Endothelial cell of umbilical vein (primary cell): Measurements from ENCODE around the gene POGLUT3. TPM values are rescaled to one million over a fixed set of nuclear protein-coding genes. Genes with fewer than 3 reads are reported as not detected.

ENCODE experiments used
- BruUV-seq: library from RNA; stranded (reverse); fragments of 400-500 nt; replicated peaks from 2 replicates; lab custom pipeline; 2021; lab: Mats Ljungman, UMichigan
- CTCF ChIA-PET: fragments of 300-600, 350-600 bp; sonication (Branson Sonifier 250); formaldehyde crosslinking; loops from one replicate; lab custom pipeline; 2021; ENCODE audit warnings: antibody characterized with exemption, inconsistent platforms; lab: Charles Lee
- POLR2A ChIA-PET: fragments of 300-600, 350-600 bp; sonication (Branson Sonifier 250); formaldehyde crosslinking; loops from one replicate; lab custom pipeline; 2021; ENCODE audit warnings: antibody characterized with exemption, inconsistent platforms; lab: Charles Lee
- DNase-seq: peaks from one replicate; pipeline ENCODE4 v3.0.0-alpha.2; 2011; ENCODE audit warnings: low read depth, low spot score
- FAIRE-seq: peaks from 2 replicates; lab custom pipeline; 2011; peaks lifted over from hg19 to GRCh38; lab: Jason Lieb, UNC
- H2AFZ ChIP-seq: 2 replicates; pipeline ENCODE4 v1.6.0; 2012; ENCODE audit warnings: low read depth, low read length, control low read depth, inconsistent platforms
- H3K27ac ChIP-seq: 2 replicates; pipeline ENCODE4 v1.5.1; 2011; ENCODE audit warnings: low read depth, mild to moderate bottlenecking, control low read depth, low read length, moderate library complexity; ENCODE audit not compliant: insufficient read depth
- H3K27me3 ChIP-seq, 2 experiments: 2 replicates each; pipeline versions ENCODE4 v1.6.0 to v1.6.1; 2011; ENCODE audit warnings: low read length in 2 of 2, mixed read lengths in 1 of 2; ENCODE audit not compliant: control insufficient read depth in 2 of 2, insufficient read depth in 2 of 2
- H3K36me3 ChIP-seq, 2 experiments: 2 replicates in 1 of 2; 3 replicates in 1 of 2; pipeline ENCODE4 v1.5.1; 2011; ENCODE audit warnings: low read length in 2 of 2, mild to moderate bottlenecking in 1 of 2, moderate library complexity in 1 of 2; ENCODE audit not compliant: control insufficient read depth in 2 of 2, insufficient read depth in 2 of 2; ENCODE audit errors: extremely low read depth in 1 of 2
- H3K4me1 ChIP-seq: 3 replicates; pipeline ENCODE4 v1.5.1; 2011; ENCODE audit warnings: mild to moderate bottlenecking, low read length; ENCODE audit not compliant: control insufficient read depth, insufficient read depth; ENCODE audit errors: extremely low read depth
- H3K4me2 ChIP-seq: 2 replicates; pipeline ENCODE4 v1.6.1; 2011; ENCODE audit warnings: low read length, control low read depth, mixed read lengths; ENCODE audit not compliant: insufficient read depth
- H3K4me3 ChIP-seq, 3 experiments: fragments of 200-600 bp in 1 of 3; sonication (generic), shearing (Covaris generic) in 1 of 3; replicated peaks in 1 of 3; 2 replicates each; pipeline ENCODE4 v1.5.1; 2011 to 2016; ENCODE audit warnings: control low read depth in 3 of 3, low read length in 3 of 3, mild to moderate bottlenecking in 2 of 3, inconsistent platforms in 1 of 3, low read depth in 1 of 3, moderate library complexity in 1 of 3; ENCODE audit not compliant: insufficient read depth in 1 of 3
- H3K79me2 ChIP-seq: 2 replicates; pipeline ENCODE4 v1.6.0; 2012; ENCODE audit warnings: low read length, inconsistent platforms; ENCODE audit not compliant: control insufficient read depth, insufficient read depth
- H3K9ac ChIP-seq: replicated peaks from 2 replicates; pipeline ENCODE3; 2011; ENCODE audit warnings: low read length, control low read depth; ENCODE audit not compliant: insufficient read depth; ENCODE audit errors: extremely low read depth
- H3K9me1 ChIP-seq: replicated peaks from 3 replicates; pipeline ENCODE4 v1.6.0; 2011; ENCODE audit warnings: mild to moderate bottlenecking, low read length; ENCODE audit not compliant: control insufficient read depth, insufficient read depth; ENCODE audit errors: extremely low read depth
- H3K9me3 ChIP-seq: replicated peaks from 2 replicates; pipeline ENCODE4 v1.5.1; 2012; ENCODE audit warnings: low read length, inconsistent platforms; ENCODE audit not compliant: control insufficient read depth, insufficient read depth
- H4K20me1 ChIP-seq: replicated peaks from 2 replicates; pipeline ENCODE3; 2011; ENCODE audit warnings: mild to moderate bottlenecking, low read length; ENCODE audit not compliant: control insufficient read depth, insufficient read depth; ENCODE audit errors: extremely low read depth
- EZH2 ChIP-seq: IDR thresholded peaks from 2 replicates; pipeline ENCODE4 v1.6.1; 2012; ENCODE audit warnings: borderline replicate concordance, low read depth, mild to moderate bottlenecking, moderate library complexity, low read length, inconsistent platforms; ENCODE audit not compliant: severe bottlenecking
- FOS ChIP-seq: IDR thresholded peaks from 2 replicates; pipeline ENCODE4 v1.6.1; 2011; ENCODE audit warnings: mild to moderate bottlenecking, low read length, moderate library complexity, borderline replicate concordance; ENCODE audit not compliant: insufficient read depth
- GATA2 ChIP-seq: IDR thresholded peaks from 2 replicates; pipeline ENCODE4 v1.7.0; 2011; ENCODE audit warnings: low read depth, mild to moderate bottlenecking, moderate library complexity, mixed read lengths, low read length; ENCODE audit not compliant: insufficient read length, insufficient read depth
- JUN ChIP-seq: IDR thresholded peaks from 2 replicates; pipeline ENCODE4 v1.6.1; 2011; ENCODE audit warnings: borderline replicate concordance, low read depth; ENCODE audit not compliant: insufficient read length, insufficient read depth
- MYC ChIP-seq: IDR thresholded peaks from one replicate; pipeline ENCODE4 v1.6.1; 2011; ENCODE audit warnings: mild to moderate bottlenecking, low read depth, low read length
- POLR2A ChIP-seq: IDR thresholded peaks from 2 replicates; pipeline ENCODE4 v1.6.1; 2012; ENCODE audit warnings: low read depth, mild to moderate bottlenecking, control low read depth, low read length
- POLR2AphosphoS5 ChIP-seq: IDR thresholded peaks from 2 replicates; pipeline ENCODE4 v1.6.1; 2012; ENCODE audit warnings: low read depth, mild to moderate bottlenecking, control low read depth, low read length, moderate library complexity; ENCODE audit not compliant: insufficient read depth
- dilution Hi-C: fragments of 300-500 bp; cut with MboI; formaldehyde crosslinking; loops from one replicate; pipeline ENCODE4 v1.15.0; 2019; ENCODE audit warnings: low sequenced_read_pairs; ENCODE audit not compliant: extremely low pct_ligation_motif_present
- intact Hi-C: fragments of 100-400 bp; cut with micrococcal nuclease; formaldehyde crosslinking; loops from one replicate; pipeline ENCODE4 v1.10.0; 2022
- polyA plus RNA-seq, 4 experiments: library from polyadenylated mRNA; depleted of rRNA in 3 of 4; stranded (reverse) in 3 of 4; unstranded in 1 of 4; fragments of >200 nt; gene quantifications; 2 replicates each; pipeline versions ENCODE4 v1.2.1 to v1.2.3, GENCODE V29; 2011 to 2012; ENCODE audit warnings: missing spikeins in 1 of 4
- total RNA-seq: library from RNA; stranded (reverse); gene quantifications from 2 replicates; pipeline ENCODE4 v1.2.3, GENCODE V29; 2021
- TF ChIP-seq, protein P1 (sequence below): IDR thresholded peaks from 2 replicates; pipeline ENCODE4 v1.6.1; 2011; ENCODE audit not compliant: insufficient read depth, insufficient read length
- TF ChIP-seq, protein P2 (sequence below), 2 donors: IDR thresholded peaks; 1 replicate in 1 of 2; 2 replicates in 1 of 2; pipeline ENCODE4 v1.5.1; 2011; ENCODE audit warnings: low read length in 2 of 2, mild to moderate bottlenecking in 2 of 2, moderate library complexity in 2 of 2, control low read depth in 1 of 2, inconsistent platforms in 1 of 2, low read depth in 1 of 2; ENCODE audit not compliant: insufficient read depth in 1 of 2; ENCODE audit errors: extremely low read depth in 1 of 2

Gene POGLUT3
- total and polyA plus RNA-seq, 2 donors (not counting 3 experiments of a cell fraction or from before 2014, with no cell fraction given): 14.3 to 46.4 TPM

DNA sequence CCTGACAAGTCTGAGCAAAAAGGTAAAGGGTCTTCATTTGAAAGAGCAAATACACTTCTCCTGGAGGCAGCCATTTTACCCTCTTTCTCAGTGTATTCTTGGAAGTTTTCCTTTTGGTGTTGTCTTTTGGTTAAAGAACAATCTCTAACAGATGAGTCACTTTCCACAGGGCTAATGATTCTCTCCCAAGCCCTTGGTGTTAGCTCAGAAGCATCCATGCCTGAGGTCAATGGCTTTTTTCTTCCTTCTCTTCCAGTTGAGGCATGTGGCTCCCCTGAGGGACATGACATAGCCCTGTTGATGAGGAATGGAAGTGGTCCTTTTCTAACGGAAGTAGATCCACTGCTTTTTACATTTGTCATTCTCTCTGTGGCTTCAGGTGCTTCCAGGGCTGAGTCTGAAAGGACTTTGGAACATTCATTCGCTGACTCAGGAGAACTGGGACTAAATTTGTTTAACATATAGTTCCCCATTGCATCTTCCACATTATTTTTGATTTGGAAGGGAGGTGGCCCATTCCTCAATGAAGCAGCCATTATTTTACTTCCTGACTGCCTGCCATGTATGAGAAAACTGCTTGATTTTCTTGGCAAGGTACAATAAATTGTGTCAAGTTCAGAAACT lies 13.8 kb upstream of the POGLUT3 start:
- no peak overlapping the region for H3K4me3 ChIP-seq
- TF ChIP-seq EZH2: no peak
- DNase-seq: no peak
- H3K4me1 ChIP-seq: no peaks in the 10 kb centered on the region
- H3K9me1 ChIP-seq: no peaks in the 10 kb centered on the region
- H3K9ac ChIP-seq: no peak overlapping the region
- dilution Hi-C loops: no loop called here
- H3K27ac ChIP-seq: no peak overlapping the region
- H3K36me3 ChIP-seq: no peaks in the 10 kb centered on the region
- intact Hi-C loops: no loop called here
- H3K79me2 ChIP-seq: no peaks in the 10 kb centered on the region
- H3K4me2 ChIP-seq: no peak overlapping the region
- H4K20me1 ChIP-seq: no peaks in the 10 kb centered on the region
- no peak overlapping the region for H2AFZ ChIP-seq
- peaks cover 11 to 13% of the 10 kb centered on the region in 2 experiments for H3K27me3 ChIP-seq
- ChIA-PET POLR2A (no interaction called here), CTCF (no interaction called here)
- FAIRE-seq: no peak
- no TSS peak for BruUV-seq
- H3K9me3 ChIP-seq: no peaks in the 10 kb centered on the region

DNA sequence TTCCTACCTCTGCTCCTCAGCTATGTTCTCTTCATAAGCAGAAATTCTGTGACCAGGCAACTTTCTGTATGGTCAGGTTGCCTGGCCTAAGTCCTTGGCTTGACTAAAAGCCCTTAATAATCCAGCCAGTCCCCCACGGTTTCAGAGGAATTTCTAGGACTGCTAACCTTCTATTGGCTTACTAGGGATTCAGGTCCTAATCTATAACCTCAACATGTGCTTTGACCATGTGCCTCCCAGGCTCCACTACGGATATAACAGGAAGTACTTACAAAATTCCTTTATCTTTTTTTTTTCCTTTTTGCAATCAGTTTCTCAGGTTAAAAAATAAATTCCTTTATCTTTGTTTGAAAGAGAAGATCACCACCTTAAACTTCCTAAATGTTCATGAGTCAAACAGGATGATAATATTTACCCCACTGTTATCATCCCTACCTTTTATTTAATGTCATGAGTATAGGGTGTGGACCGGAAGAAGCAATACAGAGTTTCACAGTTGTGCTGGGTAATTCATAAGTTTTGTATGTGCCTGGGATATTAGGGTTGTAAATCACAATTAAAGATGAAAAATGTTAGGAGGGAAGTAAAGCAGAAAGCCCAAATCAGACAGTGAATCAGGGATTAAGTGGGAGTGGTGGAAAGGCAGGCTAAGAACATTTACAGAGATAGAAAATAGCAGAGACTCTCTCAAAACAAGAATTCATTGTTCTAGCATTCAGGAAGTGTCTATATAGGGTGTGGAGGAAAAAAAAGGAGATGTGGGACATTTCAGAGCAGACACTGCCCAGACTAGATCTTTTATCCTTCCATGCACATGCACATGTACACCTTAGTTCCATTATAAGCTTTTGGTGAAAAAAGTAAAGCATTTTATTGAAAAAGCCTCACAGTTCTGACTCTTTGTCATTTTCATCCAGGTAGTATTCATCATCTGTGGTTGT lies 10.7 kb upstream of the POGLUT3 start:
- no peak overlapping the region for H3K27ac ChIP-seq
- DNase-seq (no peak), FAIRE-seq (no peak)
- no peak overlapping the region for H3K4me2 ChIP-seq
- no peaks in the 10 kb centered on the region for H3K4me1 ChIP-seq
- H3K27me3 ChIP-seq: peaks cover 7 to 11% of the 10 kb centered on the region in 2 experiments
- no peaks in the 10 kb centered on the region for H3K36me3 ChIP-seq
- no peak overlapping the region for H2AFZ ChIP-seq
- intact Hi-C loops: no loop called here
- H3K4me3 ChIP-seq: no peak overlapping the region
- no TSS peak for BruUV-seq
- no peaks in the 10 kb centered on the region for H3K79me2 ChIP-seq
- no peaks in the 10 kb centered on the region for H4K20me1 ChIP-seq
- ChIA-PET POLR2A (no interaction called here), CTCF (interaction anchor here (0.8 kb wide), 1 partner anchor 36 kb away, joined by 3 read pairs; no protein-coding TSS in a partner anchor)
- H3K9me3 ChIP-seq: no peaks in the 10 kb centered on the region
- no peaks in the 10 kb centered on the region for H3K9me1 ChIP-seq
- dilution Hi-C loops: no loop called here
- TF ChIP-seq POLR2A: no peak
- TF ChIP-seq FOS: no peak
- TF ChIP-seq EZH2: no peak
- TF ChIP-seq JUN: no peak
- TF ChIP-seq MYC: no peak
- TF ChIP-seq, protein P1, sequence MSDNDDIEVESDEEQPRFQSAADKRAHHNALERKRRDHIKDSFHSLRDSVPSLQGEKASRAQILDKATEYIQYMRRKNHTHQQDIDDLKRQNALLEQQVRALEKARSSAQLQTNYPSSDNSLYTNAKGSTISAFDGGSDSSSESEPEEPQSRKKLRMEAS: no peak
- TF ChIP-seq POLR2AphosphoS5: no peak
- TF ChIP-seq, protein P2, sequence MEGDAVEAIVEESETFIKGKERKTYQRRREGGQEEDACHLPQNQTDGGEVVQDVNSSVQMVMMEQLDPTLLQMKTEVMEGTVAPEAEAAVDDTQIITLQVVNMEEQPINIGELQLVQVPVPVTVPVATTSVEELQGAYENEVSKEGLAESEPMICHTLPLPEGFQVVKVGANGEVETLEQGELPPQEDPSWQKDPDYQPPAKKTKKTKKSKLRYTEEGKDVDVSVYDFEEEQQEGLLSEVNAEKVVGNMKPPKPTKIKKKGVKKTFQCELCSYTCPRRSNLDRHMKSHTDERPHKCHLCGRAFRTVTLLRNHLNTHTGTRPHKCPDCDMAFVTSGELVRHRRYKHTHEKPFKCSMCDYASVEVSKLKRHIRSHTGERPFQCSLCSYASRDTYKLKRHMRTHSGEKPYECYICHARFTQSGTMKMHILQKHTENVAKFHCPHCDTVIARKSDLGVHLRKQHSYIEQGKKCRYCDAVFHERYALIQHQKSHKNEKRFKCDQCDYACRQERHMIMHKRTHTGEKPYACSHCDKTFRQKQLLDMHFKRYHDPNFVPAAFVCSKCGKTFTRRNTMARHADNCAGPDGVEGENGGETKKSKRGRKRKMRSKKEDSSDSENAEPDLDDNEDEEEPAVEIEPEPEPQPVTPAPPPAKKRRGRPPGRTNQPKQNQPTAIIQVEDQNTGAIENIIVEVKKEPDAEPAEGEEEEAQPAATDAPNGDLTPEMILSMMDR (IDR thresholded peaks at IDR 0.05; ENCODE audit: extremely low read depth in 1 of 2, insufficient read depth in 1 of 2, low read depth in 1 of 2, low read length in 2 of 2): no peak
- TF ChIP-seq GATA2: no peak
- no peak overlapping the region for H3K9ac ChIP-seq
